ENCODE measurements around the gene RPS10. TPM values are rescaled to one million over a fixed set of nuclear protein-coding genes. Genes with fewer than 3 reads are reported as not detected.

Gene RPS10
- total and polyA plus RNA-seq, 2 donors (not counting 3 experiments of a cell fraction or from before 2014, with no cell fraction given) = 1,416 to 5,496 TPM

DNA sequence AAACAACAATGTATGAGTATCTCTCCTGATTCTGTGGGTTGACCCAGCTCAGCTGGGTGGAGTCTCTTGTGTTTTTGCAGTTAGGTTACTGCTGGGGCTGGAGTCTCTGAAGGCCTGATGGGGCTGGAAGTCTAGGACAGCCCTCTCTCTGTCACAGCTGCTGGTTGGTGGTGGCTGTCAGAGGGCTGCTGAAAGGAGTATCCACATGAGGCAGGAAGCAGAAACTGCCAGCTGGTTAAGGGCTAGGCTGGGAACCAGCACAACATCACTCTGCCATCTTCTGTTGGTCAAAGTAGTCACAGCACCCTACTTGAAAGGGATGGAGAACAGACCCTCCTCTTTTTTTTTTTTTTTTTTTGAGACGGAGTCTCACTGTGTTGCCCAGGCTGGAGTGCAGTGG lies 30.0 kb upstream of the RPS10 start:
- Histone ChIP-seq H3K9me1 (replicated peaks; ENCODE audit: control insufficient read depth, extremely low read depth, insufficient read depth, low read length) (no peaks in the 10 kb centered on the region), H3K4me3 (replicated peaks in 1 of 3; ENCODE audit: insufficient read depth in 1 of 3, low read depth in 1 of 3, low read length in 3 of 3) (no peak overlapping the region), H3K9me3 (replicated peaks; ENCODE audit: control insufficient read depth, insufficient read depth, low read length) (no peaks in the 10 kb centered on the region), H3K4me2 (ENCODE audit: insufficient read depth, low read length) (no peak overlapping the region), H3K4me1 (ENCODE audit: control insufficient read depth, extremely low read depth, insufficient read depth, low read length) (no peaks in the 10 kb centered on the region), H3K27me3 (ENCODE audit: control insufficient read depth in 2 of 2, insufficient read depth in 2 of 2, low read length in 2 of 2) (peaks cover 0 to 2% of the 10 kb centered on the region in 2 experiments), H4K20me1 (replicated peaks; ENCODE audit: control insufficient read depth, extremely low read depth, insufficient read depth, low read length) (no peaks in the 10 kb centered on the region), H2AFZ (ENCODE audit: low read depth, low read length) (no peak overlapping the region), H3K9ac (replicated peaks; ENCODE audit: extremely low read depth, insufficient read depth, low read length) (no peak overlapping the region), H3K79me2 (ENCODE audit: control insufficient read depth, insufficient read depth, low read length) (no peaks in the 10 kb centered on the region), H3K36me3 (ENCODE audit: control insufficient read depth in 2 of 2, extremely low read depth in 1 of 2, insufficient read depth in 2 of 2, low read length in 2 of 2) (no peaks in the 10 kb centered on the region), H3K27ac (ENCODE audit: insufficient read depth, low read depth, low read length) (no peak overlapping the region)
- no peak for FAIRE-seq
- no peak for DNase-seq (ENCODE audit: low read depth, low spot score)
- CTCF ChIA-PET = interaction anchor here (1.1 kb wide), 1 partner anchor 292 kb away, joined by 3 read pairs; no protein-coding TSS in a partner anchor
- no TSS peak for BruUV-seq (replicated peaks)
- intact Hi-C loops (cut with micrococcal nuclease) (no loop called here), dilution Hi-C loops (cut with MboI; ENCODE audit: extremely low pct_ligation_motif_present, low sequenced_read_pairs) (no loop called here)
- POLR2A ChIA-PET = no interaction called here
- TF ChIP-seq POLR2A (IDR thresholded peaks at IDR 0.05; ENCODE audit: low read depth, low read length) (no peak), MAX (IDR thresholded peaks at IDR 0.05; ENCODE audit: insufficient read depth, insufficient read length) (no peak), POLR2AphosphoS5 (IDR thresholded peaks at IDR 0.05; ENCODE audit: insufficient read depth, low read depth, low read length) (no peak), EZH2 (IDR thresholded peaks at IDR 0.05; ENCODE audit: borderline replicate concordance, low read depth, low read length, severe bottlenecking) (no peak), GATA2 (IDR thresholded peaks at IDR 0.05; ENCODE audit: insufficient read depth, insufficient read length, low read depth, low read length) (no peak), CTCF (IDR thresholded peaks at IDR 0.05; ENCODE audit: extremely low read depth in 1 of 2, insufficient read depth in 1 of 2, low read depth in 1 of 2, low read length in 2 of 2) (no peak), MYC (IDR thresholded peaks at IDR 0.05; ENCODE audit: low read depth, low read length) (no peak), FOS (IDR thresholded peaks at IDR 0.05; ENCODE audit: borderline replicate concordance, insufficient read depth, low read length) (no peak), JUN (IDR thresholded peaks at IDR 0.05; ENCODE audit: borderline replicate concordance, insufficient read depth, insufficient read length, low read depth) (no peak)

Data from endothelial cell of umbilical vein (primary cell).